Measurements from ENCODE around the gene PTPRM. TPM values are rescaled to one million over a fixed set of nuclear protein-coding genes. Genes with fewer than 3 reads are reported as not detected.

PTPRM gene
- total and polyA plus RNA-seq, 9 donors = 45.6 to 82.0 (median 56.9) TPM

GRCh38 chr18:7982216-7982615 lies 415.1 kb downstream of the PTPRM start:
- H3K9me3 ChIP-seq = no peaks in the 10 kb centered on the region
- H3K27me3 ChIP-seq = no peaks in the 10 kb centered on the region
- H3K36me3 ChIP-seq = no peaks in the 10 kb centered on the region
- no peak for DNase-seq
- no peak for TF ChIP-seq POLR2A (IDR thresholded peaks at IDR 0.05)
- TF ChIP-seq CTCF (IDR thresholded peaks at IDR 0.05) = no peak
- TF ChIP-seq EP300 (IDR thresholded peaks at IDR 0.05) = no peak
- H3K27ac ChIP-seq = no peak overlapping the region
- no peaks in the 10 kb centered on the region for H3K4me1 ChIP-seq (ENCODE audit: insufficient read depth)
- intact Hi-C loops (cut with DNase I) = loop anchor here in 1 of 4 donors (2.0 kb wide), 1 partner anchor 37 kb away; no protein-coding TSS in a partner anchor
- no peak overlapping the region for H3K4me3 ChIP-seq

- no peaks in the 10 kb centered on the region for H3K36me3 ChIP-seq
- no peaks in the 10 kb centered on the region for H3K4me1 ChIP-seq (ENCODE audit: insufficient read depth)
- no peaks in the 10 kb centered on the region for H3K27me3 ChIP-seq
- H3K4me3 ChIP-seq = no peak overlapping the region
- DNase-seq = no peak
- intact Hi-C loops (cut with DNase I) = no loop called here
- H3K27ac ChIP-seq = no peak overlapping the region
- WGBS, 3 donors = 48 to 51% (median 49%) methylated on average over 3 of the region's 3 CpGs
- TF ChIP-seq CTCF (IDR thresholded peaks at IDR 0.05) (no peak), POLR2A (IDR thresholded peaks at IDR 0.05) (no peak), EP300 (IDR thresholded peaks at IDR 0.05) (no peak)
- H3K9me3 ChIP-seq = no peaks in the 10 kb centered on the region
These were observed 420.3 kb downstream of the PTPRM start for GRCh38 chr18:7987284-7987976.

- Histone ChIP-seq H3K27ac (no peak overlapping the region), H3K36me3 (no peaks in the 10 kb centered on the region), H3K4me3 (no peak overlapping the region), H3K9me3 (no peaks in the 10 kb centered on the region), H3K4me1 (ENCODE audit: insufficient read depth) (no peaks in the 10 kb centered on the region), H3K27me3 (no peaks in the 10 kb centered on the region)
- TF ChIP-seq POLR2A (IDR thresholded peaks at IDR 0.05) (no peak), EP300 (IDR thresholded peaks at IDR 0.05) (no peak), CTCF (IDR thresholded peaks at IDR 0.05) (no peak)
- no peak for DNase-seq
- WGBS, 3 donors = 45 to 100% (median 92%) methylated on average over 1 of the region's 1 CpG
- intact Hi-C loops (cut with DNase I) = no loop called here
These were observed 423.6 kb downstream of the PTPRM start for GRCh38 chr18:7990670-7991069.

- Histone ChIP-seq H3K27me3 (no peaks in the 10 kb centered on the region), H3K4me3 (no peak overlapping the region), H3K27ac (no peak overlapping the region), H3K4me1 (ENCODE audit: insufficient read depth) (peaks cover 3% of the 10 kb centered on the region), H3K36me3 (no peaks in the 10 kb centered on the region), H3K9me3 (no peaks in the 10 kb centered on the region)
- 60 to 76% (median 67%) methylated on average over 3 of the region's 3 CpGs for WGBS, 3 donors
- no peak for TF ChIP-seq POLR2A (IDR thresholded peaks at IDR 0.05)
- no peak for TF ChIP-seq EP300 (IDR thresholded peaks at IDR 0.05)
- TF ChIP-seq CTCF (IDR thresholded peaks at IDR 0.05) = no peak
- DNase-seq = no peak
- intact Hi-C loops (cut with DNase I) = no loop called here
These were observed 434.7 kb downstream of the PTPRM start for GRCh38 chr18:8001711-8002301.

Data from ovary (tissue), 9 donors.